H1 (cell line): ENCODE measurements around the gene GSTA2. TPM values are rescaled to one million over a fixed set of nuclear protein-coding genes. Genes with fewer than 3 reads are reported as not detected.
"Not testable (repeated sequence)": the region's sequence is repeated elsewhere in the genome, so short reads cannot be mapped to it uniquely, and the experiment has no call there.

Experiments used
- CTCF ChIA-PET: fragments of 300-600 bp; sonication (Branson Sonifier 250); formaldehyde crosslinking; loops from one replicate; lab custom pipeline; 2021; ENCODE audit not compliant: partially characterized antibody; lab: Charles Lee
- POLR2A ChIA-PET: fragments of 300-600 bp; sonication (Branson Sonifier 250); formaldehyde crosslinking; loops from one replicate; lab custom pipeline; 2021; ENCODE audit warnings: inconsistent platforms; ENCODE audit not compliant: partially characterized antibody; lab: Charles Lee
- DNase-seq, 2 experiments: peaks; one replicate each; pipeline versions ENCODE4 v3.0.0 to v3.0.0-alpha.2; 2010 to 2022; ENCODE audit warnings: low spot score in 2 of 2, low read depth in 1 of 2, mixed read lengths in 1 of 2
- FAIRE-seq: peaks from 2 replicates; lab custom pipeline; 2011; peaks lifted over from hg19 to GRCh38; lab: Jason Lieb, UNC
- H2AFZ ChIP-seq: 2 replicates; pipeline ENCODE4 v1.8.1; 2012; ENCODE audit warnings: low read length, inconsistent platforms
- H2AK5ac ChIP-seq: 2 replicates; pipeline ENCODE4 v1.6.1; 2013; ENCODE audit warnings: low read depth, low read length
- H2BK120ac ChIP-seq: replicated peaks from 2 replicates; pipeline ENCODE3; 2013; ENCODE audit warnings: low read depth, low read length, inconsistent platforms
- H2BK12ac ChIP-seq: 2 replicates; pipeline ENCODE4 v1.6.1; 2013; ENCODE audit warnings: low read depth, low read length
- H2BK15ac ChIP-seq: 2 replicates; pipeline ENCODE4 v1.6.1; 2013; ENCODE audit warnings: low read length
- H2BK20ac ChIP-seq: 2 replicates; pipeline ENCODE4 v1.6.1; 2013; ENCODE audit warnings: low read length
- H2BK5ac ChIP-seq: 2 replicates; pipeline ENCODE4 v1.6.1; 2013; ENCODE audit warnings: low read depth, low read length
- H3K14ac ChIP-seq: 2 replicates; pipeline ENCODE4 v1.6.1; 2013; ENCODE audit warnings: inconsistent platforms; ENCODE audit not compliant: insufficient read length
- H3K18ac ChIP-seq: 2 replicates; pipeline ENCODE4 v1.6.1; 2013; ENCODE audit warnings: low read length; ENCODE audit errors: extremely low read depth
- H3K23ac ChIP-seq: 2 replicates; pipeline ENCODE4 v1.6.1; 2013; ENCODE audit warnings: inconsistent platforms; ENCODE audit not compliant: insufficient read length
- H3K23me2 ChIP-seq: 2 replicates; pipeline ENCODE4 v1.6.1; 2013; ENCODE audit warnings: low read depth, low read length
- H3K27ac ChIP-seq: 2 replicates; pipeline ENCODE4 v1.6.1; 2011; ENCODE audit warnings: low read depth, low read length, inconsistent platforms
- H3K27me3 ChIP-seq, 4 experiments: replicated peaks in 1 of 4; 1 replicate in 1 of 4; 2 replicates in 3 of 4; pipeline versions ENCODE4 v1.6.1 to v1.8.1; 2011 to 2013; ENCODE audit warnings: low read length in 3 of 4, mild to moderate bottlenecking in 3 of 4, inconsistent platforms in 2 of 4, mixed read lengths in 2 of 4, moderate library complexity in 1 of 4; ENCODE audit not compliant: control insufficient read depth in 3 of 4, insufficient read depth in 3 of 4; ENCODE audit errors: extremely low read depth in 1 of 4
- H3K36me3 ChIP-seq, 4 experiments: 2 replicates each; pipeline versions ENCODE4 v1.6.1 to v1.8.1; 2011 to 2013; ENCODE audit warnings: mild to moderate bottlenecking in 4 of 4, low read length in 3 of 4, moderate library complexity in 2 of 4, control low read depth in 1 of 4, inconsistent platforms in 1 of 4; ENCODE audit not compliant: insufficient read depth in 4 of 4, control insufficient read depth in 2 of 4
- H3K4ac ChIP-seq: replicated peaks from 2 replicates; pipeline ENCODE3; 2013; ENCODE audit warnings: low read length, low read depth, mixed read lengths, inconsistent platforms; ENCODE audit not compliant: insufficient read length
- H3K4me1 ChIP-seq, 4 experiments: replicated peaks in 1 of 4; 1 replicate in 1 of 4; 2 replicates in 3 of 4; pipeline versions ENCODE4 v1.6.1 to v1.8.1; 2011 to 2013; ENCODE audit warnings: low read length in 3 of 4, inconsistent platforms in 2 of 4, mixed read lengths in 1 of 4; ENCODE audit not compliant: insufficient read depth in 4 of 4, control insufficient read depth in 3 of 4
- H3K4me2 ChIP-seq, 2 experiments: 2 replicates each; pipeline versions ENCODE4 v1.6.1 to v1.8.1; 2011 to 2013; ENCODE audit warnings: low read depth in 2 of 2, low read length in 2 of 2, control low read depth in 1 of 2, inconsistent platforms in 1 of 2, mild to moderate bottlenecking in 1 of 2; ENCODE audit not compliant: insufficient read depth in 1 of 2
- H3K4me3 ChIP-seq, 4 experiments: fragments of 200-600, 300-600 bp in 1 of 4; sonication (generic), shearing (Covaris generic), sonication (Bioruptor Twin) in 1 of 4; 2 replicates each; pipeline versions ENCODE4 v1.5.1 to v1.8.1; 2011 to 2016; ENCODE audit warnings: low read length in 4 of 4, low read depth in 3 of 4, control low read depth in 2 of 4, inconsistent platforms in 2 of 4, mild to moderate bottlenecking in 2 of 4, mixed read lengths in 1 of 4, moderate library complexity in 1 of 4; ENCODE audit not compliant: insufficient read depth in 2 of 4; ENCODE audit errors: extremely low read depth in 1 of 4
- H3K56ac ChIP-seq: replicated peaks from 2 replicates; pipeline ENCODE3; 2013; ENCODE audit warnings: low read depth, mild to moderate bottlenecking, mixed read lengths, low read length, inconsistent platforms; ENCODE audit not compliant: insufficient read length
- H3K79me1 ChIP-seq: 2 replicates; pipeline ENCODE4 v1.6.1; 2013; ENCODE audit warnings: low read depth, low read length, control low read depth
- H3K79me2 ChIP-seq, 2 experiments: 2 replicates each; pipeline versions ENCODE4 v1.6.1 to v1.8.1; 2012 to 2013; ENCODE audit warnings: low read length in 2 of 2, mild to moderate bottlenecking in 2 of 2, inconsistent platforms in 1 of 2; ENCODE audit not compliant: insufficient read depth in 2 of 2, control insufficient read depth in 1 of 2
- H3K9ac ChIP-seq, 4 experiments: replicated peaks in 1 of 4; 1 replicate in 1 of 4; 2 replicates in 3 of 4; pipeline versions ENCODE4 v1.6.1 to v1.8.1; 2011 to 2013; ENCODE audit warnings: low read depth in 3 of 4, low read length in 3 of 4, control low read depth in 2 of 4, mild to moderate bottlenecking in 2 of 4, moderate library complexity in 2 of 4, inconsistent platforms in 1 of 4; ENCODE audit errors: extremely low read depth in 1 of 4
- H3K9me3 ChIP-seq, 2 experiments: 2 replicates each; pipeline versions ENCODE4 v1.6.1 to v1.8.1; 2012 to 2013; ENCODE audit warnings: mild to moderate bottlenecking in 2 of 2, moderate library complexity in 2 of 2, control low read depth in 1 of 2, inconsistent platforms in 1 of 2, low read depth in 1 of 2, low read length in 1 of 2, mixed read lengths in 1 of 2; ENCODE audit not compliant: insufficient read depth in 2 of 2
- H4K20me1 ChIP-seq, 2 experiments: replicated peaks in 1 of 2; 2 replicates each; pipeline versions ENCODE3 to v1.8.1; 2011 to 2013; ENCODE audit warnings: inconsistent platforms in 2 of 2, low read length in 2 of 2, mild to moderate bottlenecking in 1 of 2; ENCODE audit not compliant: insufficient read depth in 2 of 2, control insufficient read depth in 1 of 2
- H4K5ac ChIP-seq: 2 replicates; pipeline ENCODE4 v1.6.1; 2013; ENCODE audit warnings: low read length, low read depth, mixed read lengths, inconsistent platforms; ENCODE audit not compliant: insufficient read length
- H4K8ac ChIP-seq: 2 replicates; pipeline ENCODE4 v1.8.0; 2013; ENCODE audit warnings: mild to moderate bottlenecking, moderate library complexity, low read length, inconsistent platforms; ENCODE audit not compliant: insufficient read depth; ENCODE audit errors: extremely low read depth
- H4K91ac ChIP-seq: replicated peaks from 2 replicates; pipeline ENCODE3; 2013; ENCODE audit warnings: low read length, mixed read lengths, inconsistent platforms; ENCODE audit not compliant: insufficient read length
- WGBS, 2 experiments: shearing (Covaris generic) in 1 of 2; methylation state at CpG; one replicate each; pipeline versions ENCODE4 v1.1.6 to v1.1.7; 2013 to 2015; ENCODE audit warnings: low lambda C conversion rate in 2 of 2, mixed read lengths in 2 of 2, inconsistent platforms in 1 of 2, low coverage in 1 of 2, missing lambda C conversion rate in 1 of 2; ENCODE audit not compliant: insufficient replicate concordance in 2 of 2, insufficient coverage in 1 of 2, insufficient read length in 1 of 2; ENCODE audit errors: extremely low coverage in 1 of 2, missing lambda C conversion rate in 1 of 2; 5-methylcytosine and 5-hydroxymethylcytosine counted together
- polyA plus RNA-seq, 7 experiments: library from polyadenylated mRNA; depleted of rRNA in 3 of 7; stranded (reverse) in 5 of 7; unstranded in 2 of 7; fragments of >200 nt in 5 of 7; fragments of 200-250 nt in 2 of 7; gene quantifications; 1 replicate in 5 of 7; 2 replicates in 1 of 7; 4 replicates in 1 of 7; pipeline versions ENCODE4 v1.2.1 to v1.2.3, GENCODE V29; 2011 to 2013; ENCODE audit warnings: missing spikeins in 2 of 7, mixed read lengths in 2 of 7
- total RNA-seq: library from RNA; stranded (reverse); fragmentation: NEBNext Ultra II Directional; extraction: Animal tissue kit (Norgen Biotek cat#: 25700); gene quantifications from 2 replicates; pipeline ENCODE4 v1.2.1, GENCODE V29; 2021

Gene GSTA2
- total and polyA plus RNA-seq, 2 of the 8 experiments (the other 6 are each of a cell fraction or from before 2014, with no cell fraction given), result 0.05 TPM; not detected in 1

GRCh38 chr6:52767658-52768057, 4.4 kb upstream of the GSTA2 start:
- CTCF ChIA-PET, result interaction anchor here (0.6 to 1.2 kb wide), 2 partner anchors 46 to 506 kb away, joined by 3 read pairs; no protein-coding TSS in a partner anchor
- H4K5ac ChIP-seq, H3K4me2 ChIP-seq, H3K27me3 ChIP-seq, H3K9ac ChIP-seq, H2BK20ac ChIP-seq, H3K56ac ChIP-seq, H3K27ac ChIP-seq, H4K20me1 ChIP-seq, H2BK5ac ChIP-seq, H3K23ac ChIP-seq, H2AFZ ChIP-seq, H3K18ac ChIP-seq, H2AK5ac ChIP-seq, H3K23me2 ChIP-seq, FAIRE-seq, H3K4me3 ChIP-seq, POLR2A ChIA-PET, H3K4ac ChIP-seq, H2BK12ac ChIP-seq, H2BK120ac ChIP-seq, H4K8ac ChIP-seq, DNase-seq, H3K4me1 ChIP-seq, H3K9me3 ChIP-seq, H3K36me3 ChIP-seq, H3K79me2 ChIP-seq, H3K14ac ChIP-seq, H3K79me1 ChIP-seq, H4K91ac ChIP-seq, H2BK15ac ChIP-seq: not testable (repeated sequence)

GRCh38 chr6:52761673-52762491, 1.4 kb downstream of the GSTA2 start:
- H3K4me1 ChIP-seq, H2AK5ac ChIP-seq, DNase-seq, H4K8ac ChIP-seq, H3K27me3 ChIP-seq, H3K4me3 ChIP-seq, H3K56ac ChIP-seq, H3K23me2 ChIP-seq, H2BK12ac ChIP-seq, H4K91ac ChIP-seq, H2BK20ac ChIP-seq, H4K20me1 ChIP-seq, H3K79me2 ChIP-seq, H2BK15ac ChIP-seq, H3K9me3 ChIP-seq, H3K36me3 ChIP-seq, H3K4ac ChIP-seq, H4K5ac ChIP-seq, H3K27ac ChIP-seq, H2BK5ac ChIP-seq, H3K4me2 ChIP-seq, H3K9ac ChIP-seq, POLR2A ChIA-PET, H2AFZ ChIP-seq, H3K18ac ChIP-seq, FAIRE-seq, H3K79me1 ChIP-seq, H3K14ac ChIP-seq, H3K23ac ChIP-seq, H2BK120ac ChIP-seq: not testable (repeated sequence)
- WGBS, 2 experiments, result 76% methylated on average over 4 of the region's 7 CpGs; no CpG with 5 or more reads in 1 of the 2 experiments
- CTCF ChIA-PET, result interaction anchor here (1.6 kb wide), 1 partner anchor 54 kb away, joined by 4 read pairs; no protein-coding TSS in a partner anchor
